K562 (cell line): ENCODE data around the gene SCAMP3. TPM values are rescaled to one million over a fixed set of nuclear protein-coding genes. Genes with fewer than 3 reads are reported as not detected.

Source experiments
- CAMTA2 ChIP-seq: fragments of 250-450 bp; sonication (Bioruptor Pico); conservative IDR thresholded peaks from 2 replicates; pipeline ENCODE4 v1.5.1; 2022
- DPF2 ChIP-seq: fragments of 450-650 bp; IDR thresholded peaks from 2 replicates; pipeline ENCODE4 v1.6.1; 2016
- E2F1 ChIP-seq: sonication (generic); formaldehyde crosslinking; IDR thresholded peaks from 2 replicates; pipeline ENCODE4 v1.8.1; 2023; ENCODE audit warnings: mild to moderate bottlenecking, missing genetic modification reagents, moderate library complexity
- FOXA1 ChIP-seq: fragments of 450-650 bp; IDR thresholded peaks from 2 replicates; pipeline ENCODE4 v1.6.1; 2016; ENCODE audit warnings: mild to moderate bottlenecking, borderline replicate concordance
- HDAC3 ChIP-seq: fragments of 450-650 bp; IDR thresholded peaks from 2 replicates; pipeline ENCODE4 v1.6.1; 2018; ENCODE audit warnings: borderline replicate concordance, mild to moderate bottlenecking, moderate library complexity; ENCODE audit not compliant: partially characterized antibody
- HIVEP1 ChIP-seq: fragments of 250-450 bp; sonication (Bioruptor Pico); IDR thresholded peaks from 2 replicates; pipeline ENCODE4 v1.4.0; 2020; ENCODE audit warnings: mild to moderate bottlenecking
- KLF1 ChIP-seq: fragments of 450-650 bp; IDR thresholded peaks from 2 replicates; pipeline ENCODE4 v1.6.1; 2016; ENCODE audit warnings: missing genetic modification characterization, missing compliant biosample characterization
- L3MBTL2 ChIP-seq: fragments of 450-650 bp; IDR thresholded peaks from 2 replicates; pipeline ENCODE4 v1.6.1; 2016; ENCODE audit warnings: mild to moderate bottlenecking, moderate library complexity
- MEIS2 ChIP-seq: fragments of 450-650 bp; IDR thresholded peaks from 2 replicates; pipeline ENCODE4 v1.6.1; 2014; ENCODE audit warnings: mild to moderate bottlenecking; ENCODE audit not compliant: partially characterized antibody
- NCOA6 ChIP-seq: fragments of 450-650 bp; IDR thresholded peaks from 2 replicates; pipeline ENCODE4 v1.6.1; 2017; ENCODE audit warnings: mild to moderate bottlenecking
- NFE2 ChIP-seq: IDR thresholded peaks from 2 replicates; pipeline ENCODE4 v1.6.1; 2014; ENCODE audit warnings: antibody characterized with exemption, low read depth
- PHTF2 ChIP-seq: fragments of 250-450 bp; sonication (Bioruptor Pico); IDR thresholded peaks from 2 replicates; pipeline ENCODE4 v1.5.0; 2021; ENCODE audit warnings: mild to moderate bottlenecking
- STAT5B ChIP-seq: fragments of 250-450 bp; sonication (Bioruptor Pico); IDR thresholded peaks from 2 replicates; pipeline ENCODE4 v1.8.0; 2021; ENCODE audit warnings: mild to moderate bottlenecking, inconsistent platforms
- TAF7 ChIP-seq: fragments of 450-650 bp; IDR thresholded peaks from 2 replicates; pipeline ENCODE4 v1.6.1; 2016; ENCODE audit warnings: missing genetic modification characterization, missing compliant biosample characterization
- TCF3 ChIP-seq: sonication (generic); formaldehyde crosslinking; IDR thresholded peaks from 2 replicates; pipeline ENCODE4 v1.4.0; 2020; ENCODE audit warnings: mild to moderate bottlenecking, missing genetic modification reagents
- USF1 ChIP-seq: sonication (generic); formaldehyde crosslinking; IDR thresholded peaks from 2 replicates; pipeline ENCODE4 v1.9.0; 2022; ENCODE audit warnings: mild to moderate bottlenecking, missing genetic modification reagents
- ZBTB26 ChIP-seq: fragments of 450-650 bp; formaldehyde crosslinking; IDR thresholded peaks from 2 replicates; pipeline ENCODE4 v1.4.0; 2022; ENCODE audit warnings: missing genetic modification characterization
- ZKSCAN3 ChIP-seq: fragments of 250-450 bp; sonication (Bioruptor Pico); IDR thresholded peaks from 2 replicates; pipeline ENCODE4 v1.4.0; 2020
- ZNF133 ChIP-seq: fragments of 250-450 bp; sonication (Bioruptor Pico); IDR thresholded peaks from 2 replicates; pipeline ENCODE4 v1.4.0; 2020; ENCODE audit warnings: mild to moderate bottlenecking
- ZNF239 ChIP-seq: fragments of 250-450 bp; sonication (Bioruptor Pico); IDR thresholded peaks from 2 replicates; pipeline ENCODE4 v1.4.0; 2020; ENCODE audit warnings: mild to moderate bottlenecking
- ZNF3 ChIP-seq: fragments of 250-450 bp; sonication (Bioruptor Pico); IDR thresholded peaks from 2 replicates; pipeline ENCODE4 v1.5.0; 2021; ENCODE audit warnings: mild to moderate bottlenecking, moderate library complexity
- ZNF311 ChIP-seq: fragments of 250-450 bp; sonication (Bioruptor Pico); IDR thresholded peaks from 2 replicates; pipeline ENCODE4 v1.4.0; 2020; ENCODE audit warnings: mild to moderate bottlenecking, moderate library complexity
- ZNF41 ChIP-seq: fragments of 250-450 bp; sonication (Bioruptor Pico); conservative IDR thresholded peaks from 2 replicates; pipeline ENCODE4 v1.4.0; 2020; ENCODE audit warnings: mild to moderate bottlenecking
- ZNF436 ChIP-seq: fragments of 250-450, 450-650 bp; sonication (Bioruptor Pico); formaldehyde crosslinking; IDR thresholded peaks from 2 replicates; pipeline ENCODE4 v1.7.0; 2020; ENCODE audit warnings: mild to moderate bottlenecking
- ZNF589 ChIP-seq: fragments of 200-800 bp; sonication (Bioruptor generic); IDR thresholded peaks from 2 replicates; pipeline ENCODE4 v1.6.1; 2016; ENCODE audit warnings: low read depth, missing genetic modification characterization, missing compliant biosample characterization
- ZNF644 ChIP-seq: fragments of 200-800 bp; sonication (Bioruptor generic); IDR thresholded peaks from 2 replicates; pipeline ENCODE4 v1.6.1; 2016; ENCODE audit warnings: low read depth, missing genetic modification characterization, missing compliant biosample characterization
- polyA plus RNA-seq, 8 experiments: library from polyadenylated mRNA; depleted of rRNA in 4 of 8; stranded (reverse) in 5 of 8; unstranded in 3 of 8; fragments of >200 nt; fragmentation: Nextera tagmentation in 2 of 8; fragmentation: Illumina TruSeq in 1 of 8; extraction: Ambion mirVana in 2 of 8; extraction: Trizol in 1 of 8; gene quantifications; 2 replicates each; pipeline versions ENCODE4 v1.2.1 to v1.2.3, GENCODE V29; 2011 to 2014; ENCODE audit warnings: inconsistent platforms in 1 of 8, missing spikeins in 1 of 8
- total RNA-seq, 7 experiments: library from RNA; depleted of rRNA in 6 of 7; stranded (reverse); fragments of >200 nt in 6 of 7; fragmentation: Illumina TruSeq in 2 of 7; extraction: Trizol in 2 of 7; gene quantifications; 2 replicates each; pipeline versions ENCODE4 v1.2.1 to v1.2.3, GENCODE V29; 2011 to 2021; ENCODE audit warnings: low replicate concordance in 1 of 7
- TF ChIP-seq, protein P1 (sequence below): sonication (generic); formaldehyde crosslinking; IDR thresholded peaks from 2 replicates; pipeline ENCODE4 v1.8.0; 2022; ENCODE audit warnings: missing genetic modification reagents, mild to moderate bottlenecking, borderline replicate concordance
- TF ChIP-seq, protein P2 (sequence below): fragments of 450-650 bp; formaldehyde crosslinking; conservative IDR thresholded peaks from 2 replicates; pipeline ENCODE4 v1.4.0; 2022; ENCODE audit warnings: mild to moderate bottlenecking, missing genetic modification characterization

Gene SCAMP3
- total and polyA plus RNA-seq, 9 of the 15 experiments (the other 6 are each of a cell fraction or from before 2014, with no cell fraction given): 14.2 to 131 (median 86.1) TPM

- TF ChIP-seq, protein P1, sequence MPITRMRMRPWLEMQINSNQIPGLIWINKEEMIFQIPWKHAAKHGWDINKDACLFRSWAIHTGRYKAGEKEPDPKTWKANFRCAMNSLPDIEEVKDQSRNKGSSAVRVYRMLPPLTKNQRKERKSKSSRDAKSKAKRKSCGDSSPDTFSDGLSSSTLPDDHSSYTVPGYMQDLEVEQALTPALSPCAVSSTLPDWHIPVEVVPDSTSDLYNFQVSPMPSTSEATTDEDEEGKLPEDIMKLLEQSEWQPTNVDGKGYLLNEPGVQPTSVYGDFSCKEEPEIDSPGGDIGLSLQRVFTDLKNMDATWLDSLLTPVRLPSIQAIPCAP (CRISPR knock-in tag): no peak
- TF ChIP-seq ZNF3 (no peak), ZNF41 (CRISPR knock-in tag) (peak; percentile 96), STAT5B (CRISPR knock-in tag) (peak; percentile 79; the same call in 1 of the 2 replicates), L3MBTL2 (0 out of 2 replicates have a peak, but pooled peaks have one; percentile 11), ZNF589 (CRISPR knock-in tag) (peak; percentile 90), PHTF2 (CRISPR knock-in tag) (peak; percentile 83; the same call in 1 of the 2 replicates), TCF3 (no peak), TAF7 (peak; percentile 91), HDAC3 (no peak), CAMTA2 (CRISPR knock-in tag) (no peak), FOXA1 (no peak), ZNF133 (peak; percentile 90), ZKSCAN3 (CRISPR knock-in tag) (no peak), NCOA6 (no peak), ZBTB26 (CRISPR knock-in tag) (peak; percentile 85; the same call in 1 of the 2 replicates), HIVEP1 (CRISPR knock-in tag) (peak; percentile 96), MEIS2 (no peak), DPF2 (0 out of 2 replicates have a peak, but pooled peaks have one; percentile 69), ZNF239 (CRISPR knock-in tag) (peak; percentile 91), USF1 (CRISPR knock-in tag) (no peak), ZNF436 (no peak), NFE2 (no peak), ZNF311 (CRISPR knock-in tag) (peak; percentile 96), E2F1 (no peak), KLF1 (tag) (peak; percentile 76), ZNF644 (peak; percentile 98)
- TF ChIP-seq, protein P2, sequence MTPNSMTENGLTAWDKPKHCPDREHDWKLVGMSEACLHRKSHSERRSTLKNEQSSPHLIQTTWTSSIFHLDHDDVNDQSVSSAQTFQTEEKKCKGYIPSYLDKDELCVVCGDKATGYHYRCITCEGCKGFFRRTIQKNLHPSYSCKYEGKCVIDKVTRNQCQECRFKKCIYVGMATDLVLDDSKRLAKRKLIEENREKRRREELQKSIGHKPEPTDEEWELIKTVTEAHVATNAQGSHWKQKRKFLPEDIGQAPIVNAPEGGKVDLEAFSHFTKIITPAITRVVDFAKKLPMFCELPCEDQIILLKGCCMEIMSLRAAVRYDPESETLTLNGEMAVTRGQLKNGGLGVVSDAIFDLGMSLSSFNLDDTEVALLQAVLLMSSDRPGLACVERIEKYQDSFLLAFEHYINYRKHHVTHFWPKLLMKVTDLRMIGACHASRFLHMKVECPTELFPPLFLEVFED (CRISPR knock-in tag): peak; percentile 84
These were observed 45.1 kb upstream of the SCAMP3 start (continued) for GRCh38 chr1:155307247-155307740.
